Stimulated activated CD8-positive, alpha-beta memory T cell treated with anti-CD3 and anti-CD28 coated beads, Interleukin-4, amount 100 ng/mL, for 1 hour (primary cell): Measurements from ENCODE around the gene TRPM8.

ENCODE experiments used
- DNase-seq, 2 donors: peaks; one replicate each; pipeline ENCODE4 v3.0.0-alpha.2; 2020; ENCODE audit warnings: low read depth in 2 of 2, low spot score in 1 of 2

TRPM8 gene

DNA sequence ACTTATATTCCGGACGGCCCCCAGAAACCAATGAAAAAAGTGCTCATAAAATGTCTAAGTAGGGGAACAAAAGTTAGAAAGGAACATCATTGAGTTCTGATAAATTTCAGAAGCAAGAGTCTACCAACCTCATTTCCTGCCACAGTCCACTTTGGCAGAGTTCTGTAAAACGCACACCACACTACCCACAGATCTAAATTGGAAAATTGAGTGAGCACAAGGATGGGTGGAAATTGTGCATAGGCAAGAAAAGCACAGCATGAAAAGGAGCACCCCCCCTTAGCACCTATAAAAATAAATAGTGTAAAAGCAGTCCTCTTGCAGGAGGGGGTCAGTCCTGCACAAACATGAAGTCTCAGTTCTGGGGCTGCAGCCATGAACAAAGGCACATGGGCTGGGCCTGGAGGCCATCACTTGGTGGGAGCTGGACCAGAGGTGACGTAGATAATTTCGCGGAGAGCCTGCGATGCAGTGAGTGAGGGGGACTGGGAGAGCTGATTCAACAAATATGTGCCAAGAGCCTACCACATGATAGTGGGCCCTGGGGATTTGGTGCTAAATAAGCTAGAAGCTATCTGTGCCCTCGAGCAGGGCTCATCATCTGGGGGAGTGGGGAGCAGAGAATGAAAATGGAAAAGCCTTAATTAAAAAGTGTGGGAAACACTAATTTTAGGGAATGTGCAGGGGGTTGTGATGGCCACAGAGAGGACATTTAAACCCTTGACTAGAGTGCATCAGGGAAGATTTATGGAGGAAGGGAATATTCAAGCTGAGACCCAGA is 84.4 kb downstream of the TRPM8 start:
- no peak for DNase-seq

DNA sequence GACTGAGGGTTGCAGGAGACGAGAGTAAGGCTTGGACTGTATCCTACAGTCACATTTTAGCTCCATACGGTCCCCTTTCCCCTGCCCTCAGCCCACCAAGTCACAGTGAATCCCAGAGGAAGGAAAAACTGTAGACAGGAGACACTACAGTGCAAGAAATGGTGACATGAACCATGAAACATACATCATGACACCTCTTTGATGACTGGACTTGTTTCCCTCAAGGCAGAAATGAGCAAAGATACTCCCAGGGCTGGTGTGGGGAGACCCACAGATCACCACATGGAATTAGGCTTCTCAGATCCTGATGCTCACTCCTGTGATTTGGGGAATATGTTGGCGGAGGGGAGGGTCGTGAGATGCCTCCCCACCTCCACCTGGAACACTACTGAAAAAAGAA is 85.1 kb downstream of the TRPM8 start:
- no peak for DNase-seq

DNA sequence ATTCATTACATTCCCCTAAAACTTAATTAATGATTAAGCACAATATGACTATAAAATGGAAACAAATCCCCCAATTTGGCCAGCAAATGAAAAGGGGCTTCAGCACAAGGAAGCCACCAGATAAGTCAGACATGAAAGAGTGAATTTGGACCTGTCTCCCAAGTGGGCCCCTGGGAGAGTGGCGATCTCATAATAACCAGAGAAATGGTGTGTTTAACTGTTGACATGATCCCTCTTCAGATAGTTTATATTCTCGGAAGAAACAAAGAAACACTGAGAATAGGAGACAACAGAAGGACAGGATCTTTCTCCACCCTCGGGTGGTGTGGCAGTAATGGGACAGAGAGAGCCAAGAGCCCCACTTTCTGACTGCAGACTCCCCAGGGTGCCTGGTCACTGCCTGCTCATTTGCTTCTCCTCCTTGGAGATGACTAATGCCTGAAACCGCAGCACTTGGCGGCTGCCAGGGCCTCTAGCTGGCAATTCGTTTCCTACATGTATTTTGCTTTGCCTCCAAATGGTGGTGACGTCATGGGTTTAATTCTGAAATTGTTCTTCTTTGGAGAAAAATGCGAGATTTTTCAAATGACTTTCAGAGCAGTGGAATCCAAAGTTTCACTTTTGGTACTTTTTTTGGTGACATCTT is 86.9 kb downstream of the TRPM8 start:
- DNase-seq = no peak

DNA sequence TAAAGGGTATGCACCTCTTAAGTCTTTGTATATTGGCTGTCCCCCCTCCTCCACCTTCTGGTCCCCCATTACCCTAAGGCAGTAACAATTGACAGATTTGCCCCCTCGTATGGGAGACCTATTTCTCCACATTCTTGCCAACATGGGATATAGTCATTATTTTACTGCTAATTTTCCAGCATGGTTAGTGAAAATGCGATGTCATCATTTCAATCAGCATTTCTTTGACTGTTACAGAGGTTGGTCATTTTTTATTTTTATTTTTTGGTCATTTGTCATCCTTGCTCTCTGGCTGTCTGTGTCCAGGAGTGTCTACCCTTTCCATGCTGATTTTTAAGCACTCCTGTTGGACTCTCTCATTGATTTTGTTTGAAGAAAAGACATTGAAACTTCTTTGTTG is 88.0 kb downstream of the TRPM8 start:
- no peak for DNase-seq

DNA sequence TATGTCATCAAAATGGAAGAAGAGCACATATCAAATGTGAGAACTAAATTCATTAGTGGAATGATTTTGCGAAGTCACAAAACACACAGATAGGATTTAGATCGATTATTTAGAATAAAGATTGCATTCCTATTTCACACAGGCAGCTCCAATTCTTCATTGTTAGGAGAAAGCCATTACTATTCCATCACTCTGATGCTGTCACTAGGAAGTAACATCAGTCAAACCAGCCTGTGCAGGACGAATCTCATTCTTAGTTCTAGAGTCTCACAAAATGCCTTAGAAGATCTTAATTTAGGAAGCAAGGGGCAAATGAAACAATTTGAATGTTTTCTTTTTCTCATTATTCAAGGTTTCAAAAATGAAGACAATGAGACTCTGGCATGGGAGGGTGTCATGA is 89.3 kb downstream of the TRPM8 start:
- no peak for DNase-seq

DNA sequence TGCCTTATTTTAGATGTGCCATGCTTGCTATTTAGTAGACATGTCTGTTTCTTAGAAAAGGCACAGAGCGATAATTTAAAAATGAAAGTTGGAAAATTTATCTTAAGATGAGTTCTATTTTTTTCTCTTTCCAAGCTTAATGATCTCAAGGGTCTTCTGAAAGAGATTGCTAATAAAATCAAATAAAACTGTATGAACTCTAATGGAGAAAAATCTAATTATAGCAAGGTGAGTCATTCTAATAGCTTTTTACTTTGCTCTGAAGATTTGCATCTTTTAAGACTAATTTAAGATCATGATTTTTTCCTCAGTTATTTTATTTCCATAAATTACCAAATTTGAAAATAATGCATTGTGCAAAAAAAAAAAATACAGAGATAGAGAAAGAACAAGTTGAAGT is 97.3 kb downstream of the TRPM8 start:
- DNase-seq = no peak

DNA sequence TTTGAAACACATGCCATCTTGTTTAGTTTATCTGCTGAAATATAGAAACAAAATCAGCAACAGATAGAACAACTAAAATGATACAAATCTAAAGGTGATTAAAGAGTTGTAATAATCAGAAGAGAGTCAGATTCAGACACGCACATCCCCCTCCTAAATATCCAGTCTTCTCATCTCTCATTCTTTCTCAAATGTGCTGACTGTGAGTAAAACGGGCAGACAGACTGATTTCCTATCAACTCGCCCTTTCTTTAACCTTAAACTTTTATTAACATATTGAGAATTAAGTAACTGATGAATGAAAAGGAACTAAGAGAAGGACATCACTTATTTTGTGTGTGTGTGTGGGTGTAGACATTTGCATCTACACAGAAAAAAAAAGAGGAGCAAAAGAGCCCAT is 98.7 kb downstream of the TRPM8 start:
- no peak for DNase-seq

DNA sequence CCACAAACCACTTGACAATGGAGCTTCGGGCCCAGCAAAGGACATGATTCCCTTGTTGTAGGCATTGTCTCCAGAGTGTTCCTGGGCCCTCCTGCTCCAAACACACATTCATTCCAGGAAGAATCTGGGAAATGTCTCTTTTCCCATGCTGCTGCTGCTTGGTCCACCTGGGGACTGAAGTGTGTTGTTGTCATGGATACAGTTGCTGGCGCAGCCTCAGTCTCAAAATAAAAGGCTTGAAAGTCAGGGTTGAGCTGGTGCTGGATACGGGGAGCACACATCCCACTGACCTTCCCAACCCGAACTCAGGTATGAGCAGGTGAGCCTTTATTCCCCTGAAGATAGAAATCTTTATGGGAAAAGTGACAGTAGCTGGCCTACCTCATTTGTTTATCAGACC is 102.7 kb downstream of the TRPM8 start:
- DNase-seq = no peak

DNA sequence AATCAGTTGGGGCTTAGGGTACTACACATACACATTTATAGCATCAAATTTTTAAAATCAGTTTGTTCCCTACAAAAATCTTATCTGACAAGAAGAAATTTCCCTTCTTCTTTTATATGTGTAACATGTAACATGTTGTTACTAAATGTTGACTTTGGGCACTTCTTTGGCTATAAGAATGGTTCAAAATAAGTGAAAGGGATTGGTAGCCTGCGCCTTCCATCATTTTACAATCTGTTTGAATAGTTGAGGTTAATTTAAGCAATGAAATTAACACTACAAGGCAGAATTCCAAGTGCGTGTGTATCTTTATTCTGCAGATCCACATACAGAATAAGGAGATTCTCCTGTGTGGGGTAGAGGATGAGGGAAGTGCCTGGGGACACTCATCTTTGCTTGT is 103.2 kb downstream of the TRPM8 start:
- DNase-seq = no peak

DNA sequence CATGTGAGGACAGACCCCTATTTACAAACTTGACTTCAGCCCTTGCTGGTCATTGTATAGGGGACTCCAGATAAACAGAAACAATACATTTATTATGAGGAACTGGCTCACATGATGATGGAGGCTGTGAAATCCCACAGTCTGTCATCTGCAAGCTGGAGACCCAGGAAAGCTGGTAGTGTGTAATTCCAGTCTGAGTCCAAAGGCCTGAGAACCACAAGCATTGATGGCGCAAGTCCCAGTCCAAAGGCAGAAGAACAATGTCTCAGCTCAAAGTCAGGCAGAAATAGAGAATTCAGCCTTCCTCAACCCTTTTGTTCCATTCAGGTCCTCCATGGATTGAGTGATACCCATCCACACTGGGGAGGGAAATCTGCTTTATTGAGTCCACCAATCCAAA is 105.3 kb downstream of the TRPM8 start:
- DNase-seq = no peak

DNA sequence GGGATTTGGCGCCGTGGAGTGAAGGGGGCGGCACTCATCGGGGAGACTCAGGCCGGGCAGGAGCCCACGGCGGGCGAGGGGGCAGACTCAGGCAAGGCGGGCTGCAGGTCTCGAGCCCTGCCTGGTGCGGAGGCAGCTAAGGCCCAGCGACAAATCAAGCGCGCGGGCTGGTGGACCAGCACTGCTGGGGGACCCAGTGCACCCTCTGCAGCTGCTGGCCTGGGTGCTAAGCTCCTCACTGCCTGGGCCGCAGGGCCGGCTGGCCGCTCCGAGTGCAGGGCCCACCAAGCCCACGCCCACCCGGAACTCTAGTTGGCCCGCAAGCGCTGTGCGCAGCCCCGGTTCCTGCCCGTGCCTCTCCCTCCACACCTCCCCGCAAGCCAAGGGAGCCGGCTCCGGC is 107.1 kb downstream of the TRPM8 start:
- no peak for DNase-seq

DNA sequence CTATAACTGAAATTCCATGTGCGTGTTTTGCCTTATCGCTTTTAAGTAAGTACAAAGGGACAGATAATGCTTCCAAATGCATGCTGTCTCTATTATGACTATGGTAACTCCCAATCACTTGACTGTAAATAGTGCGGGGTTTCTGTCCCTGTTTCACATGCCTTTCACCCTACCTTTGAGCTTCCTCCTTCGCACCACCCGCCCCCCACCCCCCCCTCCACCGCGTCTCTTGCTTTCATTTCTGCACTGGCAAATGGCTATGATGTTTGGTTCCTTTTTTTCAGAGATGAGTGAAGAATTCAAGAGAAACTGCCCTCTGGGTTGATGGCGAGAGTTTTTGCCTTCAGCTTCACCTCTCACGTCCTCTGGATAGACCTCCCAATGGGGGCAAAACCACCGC is 108.3 kb downstream of the TRPM8 start:
- DNase-seq = no peak

DNA sequence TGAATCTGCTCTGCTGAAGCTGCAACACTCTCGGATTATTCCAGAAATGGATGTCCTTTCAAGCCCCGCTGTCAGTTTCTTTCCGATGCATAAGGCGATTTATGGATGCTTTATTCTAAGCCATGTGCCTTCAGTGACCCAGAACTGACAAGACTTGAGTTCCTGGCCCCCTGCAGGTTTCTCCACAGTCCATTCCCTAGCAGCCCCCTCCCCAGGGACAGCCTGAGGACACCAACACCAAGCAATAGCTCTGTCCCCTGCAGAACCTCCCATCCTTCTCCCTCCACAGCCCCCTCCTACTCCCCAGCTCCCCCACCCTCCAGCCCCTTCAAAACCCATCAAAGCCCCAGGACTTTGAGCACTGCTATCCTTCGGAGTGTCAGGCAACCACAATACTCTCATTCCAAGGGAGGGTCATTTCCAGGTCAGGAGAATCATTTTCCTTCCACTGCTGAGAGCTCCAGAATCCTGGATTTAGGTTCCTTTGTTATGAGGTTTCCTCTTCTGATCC is 108.8 kb downstream of the TRPM8 start:
- DNase-seq = no peak

DNA sequence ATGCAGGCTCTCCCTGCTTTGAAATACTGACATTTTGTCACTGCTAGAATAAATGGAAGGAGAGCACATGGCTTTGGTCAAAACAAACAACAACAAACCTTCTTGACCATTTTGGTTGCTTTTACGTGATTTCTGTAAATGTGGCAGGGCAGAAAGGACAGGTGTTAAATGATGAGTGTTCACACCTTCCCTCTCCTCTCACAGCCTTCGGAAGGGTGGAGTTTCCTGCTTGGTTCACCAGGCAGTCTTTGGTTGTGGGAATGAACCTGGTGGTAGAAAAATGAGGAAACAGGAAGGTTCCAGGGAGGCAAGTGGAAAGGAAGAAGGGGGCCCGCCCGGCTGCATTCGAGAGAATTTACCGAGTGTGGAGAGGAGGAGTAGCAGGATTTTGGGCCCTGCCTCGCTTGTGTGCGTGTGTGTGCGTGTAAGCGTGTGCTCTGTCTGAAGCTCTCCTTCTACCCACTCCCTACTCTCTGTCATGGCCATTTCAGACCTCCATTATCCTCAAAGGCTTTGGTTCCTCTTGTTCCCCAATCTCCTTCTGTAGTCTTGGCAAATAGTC is 109.6 kb downstream of the TRPM8 start:
- DNase-seq = no peak

DNA sequence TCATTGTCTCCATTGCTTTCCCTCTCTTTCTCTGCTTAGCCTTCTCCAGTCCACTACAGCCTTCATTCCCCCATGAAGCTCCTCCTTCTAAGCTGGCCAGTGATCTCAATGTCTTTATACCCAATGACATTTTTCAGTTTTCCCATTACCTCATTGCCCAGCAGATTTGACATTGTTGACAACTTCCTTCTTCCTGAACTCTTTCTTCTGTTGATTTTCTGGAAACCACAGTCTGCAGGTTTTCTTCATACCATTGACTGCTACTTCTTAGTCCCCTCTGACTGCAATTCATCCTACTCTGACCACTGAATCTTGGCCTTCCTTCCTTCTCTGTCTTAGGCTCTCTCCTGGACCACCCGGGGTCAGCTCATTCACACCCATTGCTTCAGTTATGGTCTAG is 110.5 kb downstream of the TRPM8 start:
- no peak for DNase-seq

DNA sequence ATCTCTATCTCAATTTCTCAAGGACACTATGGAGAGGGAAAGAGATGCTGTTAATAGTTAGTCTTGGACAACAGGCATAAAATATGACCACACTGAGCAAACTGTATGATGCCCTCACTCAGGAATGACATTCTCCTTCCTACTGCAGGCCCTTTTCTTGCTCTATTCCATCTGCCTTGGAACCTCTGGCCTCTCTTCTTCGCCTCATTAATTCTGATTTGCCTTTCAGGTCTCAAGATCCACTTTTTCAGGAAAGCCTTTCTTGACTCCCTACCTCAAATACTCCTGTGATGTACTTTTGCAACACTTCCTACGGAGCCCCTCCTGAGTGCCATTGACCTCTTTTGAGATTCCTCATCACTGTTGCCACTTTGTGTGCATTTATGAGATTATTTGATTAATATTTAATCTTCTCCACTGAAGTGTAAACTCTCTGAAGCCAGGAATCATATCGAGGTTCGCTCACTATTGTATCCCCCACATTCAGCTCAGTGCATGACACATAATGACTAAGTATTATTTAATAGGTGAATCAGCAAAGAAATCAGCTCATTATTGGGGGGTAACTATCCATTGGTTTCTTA is 112.1 kb downstream of the TRPM8 start:
- DNase-seq = no peak

DNA sequence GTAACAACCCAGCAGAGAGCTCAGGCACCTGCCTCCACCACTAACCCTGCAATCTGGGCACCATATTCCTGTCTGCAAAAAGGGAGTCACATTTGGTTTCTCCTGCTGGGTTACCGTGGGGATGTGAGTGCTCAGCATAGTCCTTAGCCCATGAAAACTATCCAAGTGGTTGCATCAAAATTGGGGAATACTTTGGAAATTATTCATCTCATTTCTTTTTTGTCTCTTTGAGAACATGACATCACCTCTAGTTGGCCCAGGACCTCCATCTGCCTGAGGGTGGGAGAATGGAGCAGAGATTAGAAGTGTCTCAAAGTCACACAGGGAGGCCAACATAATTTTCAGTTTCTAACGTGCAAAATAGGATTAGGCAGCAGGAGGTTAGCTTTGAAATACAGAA is 114.0 kb downstream of the TRPM8 start:
- DNase-seq = no peak

DNA sequence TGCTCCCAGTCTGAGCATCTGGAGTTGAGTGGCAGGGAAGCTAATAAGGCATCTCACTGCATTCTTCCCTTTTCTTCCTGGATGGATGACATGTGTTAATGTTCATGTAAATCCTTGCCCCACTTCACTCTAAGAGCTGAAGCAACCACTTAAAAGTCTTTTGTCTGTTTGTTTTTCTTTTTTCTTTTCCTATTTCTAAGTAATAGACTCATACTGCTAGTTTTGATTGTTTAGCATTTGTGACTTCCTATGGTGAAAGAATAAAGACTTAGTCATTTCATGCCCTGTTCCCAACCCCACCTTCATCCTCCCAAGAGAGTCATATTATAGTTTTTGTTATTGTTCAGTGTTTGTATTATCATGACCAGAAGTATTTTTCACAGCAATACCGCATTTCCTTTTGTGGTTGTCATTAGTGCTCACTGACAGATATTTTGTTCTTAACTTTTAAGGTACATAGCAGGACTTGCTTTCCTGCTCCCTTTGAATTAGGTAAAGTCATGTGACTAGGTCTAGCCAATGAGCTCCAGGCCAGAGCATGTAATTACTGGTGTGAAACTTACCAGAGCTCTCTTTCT is 115.2 kb downstream of the TRPM8 start:
- DNase-seq = no peak

DNA sequence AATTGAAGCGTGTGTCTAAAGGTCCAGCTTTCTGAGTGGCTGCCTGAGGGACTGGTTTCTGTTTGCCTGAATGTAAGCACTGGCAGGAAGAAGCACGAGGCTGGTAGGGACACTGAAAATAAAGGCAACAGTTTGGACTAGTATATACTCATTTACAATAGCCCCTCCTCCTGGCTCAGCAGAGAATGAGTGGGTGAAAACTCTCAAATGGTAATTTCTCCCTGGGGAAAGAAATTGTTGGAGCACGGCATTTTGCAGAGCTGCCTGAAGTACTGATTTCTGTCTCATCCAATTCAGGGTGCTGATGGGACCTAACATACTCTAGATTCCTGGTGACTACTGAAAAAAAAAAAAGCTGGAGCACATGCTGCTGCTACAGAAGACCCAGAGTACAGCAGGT is 116.0 kb downstream of the TRPM8 start:
- DNase-seq = no peak

DNA sequence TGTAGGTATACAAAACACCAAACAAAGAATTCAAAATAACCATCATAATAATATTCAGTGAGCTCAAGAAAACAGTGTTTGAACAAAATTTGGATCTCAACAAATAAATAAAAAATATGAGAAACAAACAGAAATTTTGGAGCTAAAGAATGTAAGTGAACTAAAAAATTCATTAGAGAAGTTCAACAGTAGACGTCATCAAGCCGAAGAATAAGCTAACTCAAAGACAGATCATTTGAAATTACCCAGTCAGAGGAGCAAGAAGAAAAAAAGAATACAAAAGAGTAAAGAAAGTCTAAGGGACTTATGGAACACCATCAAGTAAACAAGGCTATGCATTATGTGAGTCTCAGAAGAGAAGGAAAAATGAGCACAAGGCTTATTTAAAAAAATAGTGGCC is 116.7 kb downstream of the TRPM8 start:
- no peak for DNase-seq

DNA sequence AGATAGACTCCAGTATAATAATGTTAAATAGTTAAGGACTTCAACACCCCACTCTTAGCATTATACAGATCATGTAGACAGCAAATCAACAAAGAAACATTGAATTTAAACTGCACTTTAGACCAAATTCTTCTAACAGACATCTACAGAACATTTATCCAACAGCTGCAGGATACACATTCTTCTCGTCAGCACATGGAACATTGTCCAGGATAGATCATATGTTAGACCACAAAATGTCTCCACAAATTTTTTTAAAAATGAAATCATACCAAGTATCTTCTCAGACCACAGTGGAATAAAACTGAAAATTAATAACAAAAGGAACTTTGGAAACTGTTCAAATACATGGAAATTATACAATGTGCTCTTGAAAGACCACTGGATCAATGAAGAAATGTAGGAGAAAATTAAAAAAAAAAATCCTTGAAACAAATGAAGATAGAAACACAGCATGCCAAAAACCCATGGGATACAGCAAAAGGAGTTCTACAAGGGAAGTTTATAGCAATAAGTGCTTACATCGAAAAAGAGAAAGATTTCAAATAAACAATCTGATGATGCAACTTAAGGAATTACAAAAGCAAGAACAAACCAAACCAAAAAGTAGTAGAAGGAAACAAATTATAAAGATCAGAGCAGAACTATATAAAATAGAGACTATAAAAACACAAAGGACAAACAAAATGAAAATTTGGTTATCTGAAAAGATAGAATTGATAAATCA is 121.1 kb downstream of the TRPM8 start:
- no peak for DNase-seq
